H1 (cell line): ENCODE results near the gene CCDC110. TPM values are rescaled to one million over a fixed set of nuclear protein-coding genes. Genes with fewer than 3 reads are reported as not detected.

Experiments used
- CTCF ChIA-PET: fragments of 300-600 bp; sonication (Branson Sonifier 250); formaldehyde crosslinking; loops from one replicate; lab custom pipeline; 2021; ENCODE audit not compliant: partially characterized antibody; lab: Charles Lee
- POLR2A ChIA-PET: fragments of 300-600 bp; sonication (Branson Sonifier 250); formaldehyde crosslinking; loops from one replicate; lab custom pipeline; 2021; ENCODE audit warnings: inconsistent platforms; ENCODE audit not compliant: partially characterized antibody; lab: Charles Lee
- DNase-seq, 2 experiments: peaks; one replicate each; pipeline versions ENCODE4 v3.0.0 to v3.0.0-alpha.2; 2010 to 2022; ENCODE audit warnings: low spot score in 2 of 2, low read depth in 1 of 2, mixed read lengths in 1 of 2
- FAIRE-seq: peaks from 2 replicates; lab custom pipeline; 2011; peaks lifted over from hg19 to GRCh38; lab: Jason Lieb, UNC
- H2AFZ ChIP-seq: 2 replicates; pipeline ENCODE4 v1.8.1; 2012; ENCODE audit warnings: low read length, inconsistent platforms
- H2AK5ac ChIP-seq: 2 replicates; pipeline ENCODE4 v1.6.1; 2013; ENCODE audit warnings: low read depth, low read length
- H2BK120ac ChIP-seq: replicated peaks from 2 replicates; pipeline ENCODE3; 2013; ENCODE audit warnings: low read depth, low read length, inconsistent platforms
- H2BK12ac ChIP-seq: 2 replicates; pipeline ENCODE4 v1.6.1; 2013; ENCODE audit warnings: low read depth, low read length
- H2BK15ac ChIP-seq: 2 replicates; pipeline ENCODE4 v1.6.1; 2013; ENCODE audit warnings: low read length
- H2BK20ac ChIP-seq: 2 replicates; pipeline ENCODE4 v1.6.1; 2013; ENCODE audit warnings: low read length
- H2BK5ac ChIP-seq: 2 replicates; pipeline ENCODE4 v1.6.1; 2013; ENCODE audit warnings: low read depth, low read length
- H3K14ac ChIP-seq: 2 replicates; pipeline ENCODE4 v1.6.1; 2013; ENCODE audit warnings: inconsistent platforms; ENCODE audit not compliant: insufficient read length
- H3K18ac ChIP-seq: 2 replicates; pipeline ENCODE4 v1.6.1; 2013; ENCODE audit warnings: low read length; ENCODE audit errors: extremely low read depth
- H3K23ac ChIP-seq: 2 replicates; pipeline ENCODE4 v1.6.1; 2013; ENCODE audit warnings: inconsistent platforms; ENCODE audit not compliant: insufficient read length
- H3K23me2 ChIP-seq: 2 replicates; pipeline ENCODE4 v1.6.1; 2013; ENCODE audit warnings: low read depth, low read length
- H3K27ac ChIP-seq: 2 replicates; pipeline ENCODE4 v1.6.1; 2011; ENCODE audit warnings: low read depth, low read length, inconsistent platforms
- H3K27me3 ChIP-seq, 4 experiments: replicated peaks in 1 of 4; 1 replicate in 1 of 4; 2 replicates in 3 of 4; pipeline versions ENCODE4 v1.6.1 to v1.8.1; 2011 to 2013; ENCODE audit warnings: low read length in 3 of 4, mild to moderate bottlenecking in 3 of 4, inconsistent platforms in 2 of 4, mixed read lengths in 2 of 4, moderate library complexity in 1 of 4; ENCODE audit not compliant: control insufficient read depth in 3 of 4, insufficient read depth in 3 of 4; ENCODE audit errors: extremely low read depth in 1 of 4
- H3K36me3 ChIP-seq, 4 experiments: 2 replicates each; pipeline versions ENCODE4 v1.6.1 to v1.8.1; 2011 to 2013; ENCODE audit warnings: mild to moderate bottlenecking in 4 of 4, low read length in 3 of 4, moderate library complexity in 2 of 4, control low read depth in 1 of 4, inconsistent platforms in 1 of 4; ENCODE audit not compliant: insufficient read depth in 4 of 4, control insufficient read depth in 2 of 4
- H3K4ac ChIP-seq: replicated peaks from 2 replicates; pipeline ENCODE3; 2013; ENCODE audit warnings: low read length, low read depth, mixed read lengths, inconsistent platforms; ENCODE audit not compliant: insufficient read length
- H3K4me1 ChIP-seq, 4 experiments: replicated peaks in 1 of 4; 1 replicate in 1 of 4; 2 replicates in 3 of 4; pipeline versions ENCODE4 v1.6.1 to v1.8.1; 2011 to 2013; ENCODE audit warnings: low read length in 3 of 4, inconsistent platforms in 2 of 4, mixed read lengths in 1 of 4; ENCODE audit not compliant: insufficient read depth in 4 of 4, control insufficient read depth in 3 of 4
- H3K4me2 ChIP-seq, 2 experiments: 2 replicates each; pipeline versions ENCODE4 v1.6.1 to v1.8.1; 2011 to 2013; ENCODE audit warnings: low read depth in 2 of 2, low read length in 2 of 2, control low read depth in 1 of 2, inconsistent platforms in 1 of 2, mild to moderate bottlenecking in 1 of 2; ENCODE audit not compliant: insufficient read depth in 1 of 2
- H3K4me3 ChIP-seq, 4 experiments: fragments of 200-600, 300-600 bp in 1 of 4; sonication (generic), shearing (Covaris generic), sonication (Bioruptor Twin) in 1 of 4; 2 replicates each; pipeline versions ENCODE4 v1.5.1 to v1.8.1; 2011 to 2016; ENCODE audit warnings: low read length in 4 of 4, low read depth in 3 of 4, control low read depth in 2 of 4, inconsistent platforms in 2 of 4, mild to moderate bottlenecking in 2 of 4, mixed read lengths in 1 of 4, moderate library complexity in 1 of 4; ENCODE audit not compliant: insufficient read depth in 2 of 4; ENCODE audit errors: extremely low read depth in 1 of 4
- H3K56ac ChIP-seq: replicated peaks from 2 replicates; pipeline ENCODE3; 2013; ENCODE audit warnings: low read depth, mild to moderate bottlenecking, mixed read lengths, low read length, inconsistent platforms; ENCODE audit not compliant: insufficient read length
- H3K79me1 ChIP-seq: 2 replicates; pipeline ENCODE4 v1.6.1; 2013; ENCODE audit warnings: low read depth, low read length, control low read depth
- H3K79me2 ChIP-seq, 2 experiments: 2 replicates each; pipeline versions ENCODE4 v1.6.1 to v1.8.1; 2012 to 2013; ENCODE audit warnings: low read length in 2 of 2, mild to moderate bottlenecking in 2 of 2, inconsistent platforms in 1 of 2; ENCODE audit not compliant: insufficient read depth in 2 of 2, control insufficient read depth in 1 of 2
- H3K9ac ChIP-seq, 4 experiments: replicated peaks in 1 of 4; 1 replicate in 1 of 4; 2 replicates in 3 of 4; pipeline versions ENCODE4 v1.6.1 to v1.8.1; 2011 to 2013; ENCODE audit warnings: low read depth in 3 of 4, low read length in 3 of 4, control low read depth in 2 of 4, mild to moderate bottlenecking in 2 of 4, moderate library complexity in 2 of 4, inconsistent platforms in 1 of 4; ENCODE audit errors: extremely low read depth in 1 of 4
- H3K9me3 ChIP-seq, 2 experiments: 2 replicates each; pipeline versions ENCODE4 v1.6.1 to v1.8.1; 2012 to 2013; ENCODE audit warnings: mild to moderate bottlenecking in 2 of 2, moderate library complexity in 2 of 2, control low read depth in 1 of 2, inconsistent platforms in 1 of 2, low read depth in 1 of 2, low read length in 1 of 2, mixed read lengths in 1 of 2; ENCODE audit not compliant: insufficient read depth in 2 of 2
- H4K20me1 ChIP-seq, 2 experiments: replicated peaks in 1 of 2; 2 replicates each; pipeline versions ENCODE3 to v1.8.1; 2011 to 2013; ENCODE audit warnings: inconsistent platforms in 2 of 2, low read length in 2 of 2, mild to moderate bottlenecking in 1 of 2; ENCODE audit not compliant: insufficient read depth in 2 of 2, control insufficient read depth in 1 of 2
- H4K5ac ChIP-seq: 2 replicates; pipeline ENCODE4 v1.6.1; 2013; ENCODE audit warnings: low read length, low read depth, mixed read lengths, inconsistent platforms; ENCODE audit not compliant: insufficient read length
- H4K8ac ChIP-seq: 2 replicates; pipeline ENCODE4 v1.8.0; 2013; ENCODE audit warnings: mild to moderate bottlenecking, moderate library complexity, low read length, inconsistent platforms; ENCODE audit not compliant: insufficient read depth; ENCODE audit errors: extremely low read depth
- H4K91ac ChIP-seq: replicated peaks from 2 replicates; pipeline ENCODE3; 2013; ENCODE audit warnings: low read length, mixed read lengths, inconsistent platforms; ENCODE audit not compliant: insufficient read length
- BRCA1 ChIP-seq: IDR thresholded peaks from 2 replicates; pipeline ENCODE4 v1.6.1; 2012; ENCODE audit warnings: low read depth, low read length, improper control_type of control experiment
- CHD1 ChIP-seq: IDR thresholded peaks from 2 replicates; pipeline ENCODE4 v1.6.1; 2012; ENCODE audit warnings: low read depth, low read length, improper control_type of control experiment
- CHD2 ChIP-seq: IDR thresholded peaks from 2 replicates; pipeline ENCODE4 v1.6.1; 2012; ENCODE audit warnings: low read length, improper control_type of control experiment
- CREB1 ChIP-seq: IDR thresholded peaks from 2 replicates; pipeline ENCODE4 v1.6.1; 2012; ENCODE audit warnings: inconsistent platforms
- EP300 ChIP-seq, 2 experiments: IDR thresholded peaks; 1 replicate in 1 of 2; 2 replicates in 1 of 2; pipeline ENCODE4 v1.6.1; 2011 to 2012; ENCODE audit warnings: low read depth in 2 of 2, low read length in 2 of 2, mild to moderate bottlenecking in 2 of 2, borderline replicate concordance in 1 of 2, inconsistent platforms in 1 of 2, moderate library complexity in 1 of 2
- FOSL1 ChIP-seq: IDR thresholded peaks from 2 replicates; pipeline ENCODE4 v1.6.1; 2011; ENCODE audit warnings: mild to moderate bottlenecking, low read depth, low read length, moderate library complexity; ENCODE audit not compliant: insufficient read depth
- KDM5A ChIP-seq: fragments of 200-600 bp; IDR thresholded peaks from 2 replicates; pipeline ENCODE4 v1.7.1; 2012; ENCODE audit warnings: mild to moderate bottlenecking, low read length, inconsistent platforms, mixed read lengths
- MAFK ChIP-seq: IDR thresholded peaks from 2 replicates; pipeline ENCODE4 v1.6.1; 2012; ENCODE audit warnings: low read depth, mild to moderate bottlenecking, improper control_type of control experiment, low read length
- NANOG ChIP-seq: IDR thresholded peaks from 2 replicates; pipeline ENCODE4 v1.6.1; 2011; ENCODE audit warnings: low read length, low read depth, mild to moderate bottlenecking, inconsistent platforms; ENCODE audit not compliant: insufficient read depth, poor library complexity, severe bottlenecking
- NRF1 ChIP-seq: IDR thresholded peaks from 2 replicates; pipeline ENCODE4 v1.6.1; 2011; ENCODE audit warnings: mild to moderate bottlenecking, low read depth, low read length, improper control_type of control experiment
- PHF8 ChIP-seq: fragments of 200-600 bp; sonication (generic); conservative IDR thresholded peaks from 2 replicates; pipeline ENCODE4 v1.7.1; 2012; ENCODE audit warnings: low read depth, mild to moderate bottlenecking, inconsistent platforms, low read length, moderate library complexity
- RAD21 ChIP-seq, 2 experiments: IDR thresholded peaks in 1 of 2; conservative IDR thresholded peaks in 1 of 2; 2 replicates each; pipeline ENCODE4 v1.6.1; 2011; ENCODE audit warnings: low read depth in 2 of 2, low read length in 2 of 2, improper control_type of control experiment in 1 of 2, inconsistent platforms in 1 of 2, mild to moderate bottlenecking in 1 of 2, moderate library complexity in 1 of 2
- SIX5 ChIP-seq: IDR thresholded peaks from 2 replicates; pipeline ENCODE4 v1.6.1; 2011; ENCODE audit warnings: mild to moderate bottlenecking, low read depth, low read length
- SRF ChIP-seq: IDR thresholded peaks from 2 replicates; pipeline ENCODE4 v1.6.1; 2011; ENCODE audit warnings: mild to moderate bottlenecking, low read depth, low read length, moderate library complexity
- SUZ12 ChIP-seq: fragments of 200-600 bp; sonication (generic); IDR thresholded peaks from 2 replicates; pipeline ENCODE4 v1.6.1; 2012; ENCODE audit warnings: mild to moderate bottlenecking, inconsistent platforms, low read length, moderate library complexity, mixed read lengths
- YY1 ChIP-seq: IDR thresholded peaks from 2 replicates; pipeline ENCODE4 v1.6.1; 2011; ENCODE audit warnings: low read depth, mild to moderate bottlenecking, low read length
- polyA plus RNA-seq, 7 experiments: library from polyadenylated mRNA; depleted of rRNA in 3 of 7; stranded (reverse) in 5 of 7; unstranded in 2 of 7; fragments of >200 nt in 5 of 7; fragments of 200-250 nt in 2 of 7; gene quantifications; 1 replicate in 5 of 7; 2 replicates in 1 of 7; 4 replicates in 1 of 7; pipeline versions ENCODE4 v1.2.1 to v1.2.3, GENCODE V29; 2011 to 2013; ENCODE audit warnings: missing spikeins in 2 of 7, mixed read lengths in 2 of 7
- total RNA-seq: library from RNA; stranded (reverse); fragmentation: NEBNext Ultra II Directional; extraction: Animal tissue kit (Norgen Biotek cat#: 25700); gene quantifications from 2 replicates; pipeline ENCODE4 v1.2.1, GENCODE V29; 2021

CCDC110 gene
- total and polyA plus RNA-seq, 2 of the 8 experiments (the other 6 are each of a cell fraction or from before 2014, with no cell fraction given): 0.33 to 3.1 TPM

- no peaks in the 10 kb centered on the region for H3K23me2 ChIP-seq
- H3K36me3 ChIP-seq: peaks cover 0 to 29% (median 8%) of the 10 kb centered on the region in 4 experiments; a peak in 4 of 8 replicates
- H3K79me1 ChIP-seq: no peaks in the 10 kb centered on the region
- H3K79me2 ChIP-seq: no peaks in the 10 kb centered on the region
- H4K5ac ChIP-seq: no peak overlapping the region
- no peak overlapping the region for H3K4ac ChIP-seq
- H3K23ac ChIP-seq: no peak overlapping the region
- CTCF ChIA-PET: interaction anchor here (1.0 kb wide), 1 partner anchor 233 kb away, joined by 3 read pairs; no protein-coding TSS in a partner anchor
- no peaks in the 10 kb centered on the region for H3K4me1 ChIP-seq
- POLR2A ChIA-PET: interaction anchor here (0.6 kb wide), 1 partner anchor 8 kb away, joined by 3 read pairs; no protein-coding TSS in a partner anchor
- H2BK120ac ChIP-seq: no peak overlapping the region
- no peak overlapping the region for H2BK15ac ChIP-seq
- no peaks in the 10 kb centered on the region for H3K27me3 ChIP-seq
- H3K56ac ChIP-seq: no peak overlapping the region
- H3K14ac ChIP-seq: no peak overlapping the region
- DNase-seq (no peak), FAIRE-seq (no peak)
- H4K20me1 ChIP-seq: peaks cover 0 to 4% of the 10 kb centered on the region in 2 experiments
- H3K9ac ChIP-seq: no peak overlapping the region
- no peak overlapping the region for H2BK5ac ChIP-seq
- H4K8ac ChIP-seq: no peak overlapping the region
- no peak overlapping the region for H3K4me3 ChIP-seq
- H3K18ac ChIP-seq: no peak overlapping the region
- H2AFZ ChIP-seq: no peak overlapping the region
- no peak overlapping the region for H2AK5ac ChIP-seq
- no peaks in the 10 kb centered on the region for H3K9me3 ChIP-seq
- no peak overlapping the region for H2BK12ac ChIP-seq
- H4K91ac ChIP-seq: no peak overlapping the region
- H2BK20ac ChIP-seq: no peak overlapping the region
- no peak overlapping the region for H3K27ac ChIP-seq
- H3K4me2 ChIP-seq: no peak overlapping the region
- no peak for TF ChIP-seq CHD2
- no peak for TF ChIP-seq EP300 (IDR thresholded peaks at IDR 0.05; ENCODE audit: borderline replicate concordance in 1 of 2, low read depth in 2 of 2, low read length in 2 of 2)
- no peak for TF ChIP-seq MAFK
- TF ChIP-seq FOSL1: no peak
- no peak for TF ChIP-seq BRCA1
- no peak for TF ChIP-seq SRF
- TF ChIP-seq SIX5: no peak
- no peak for TF ChIP-seq KDM5A
- no peak for TF ChIP-seq CREB1
- TF ChIP-seq SUZ12: no peak
- no peak for TF ChIP-seq YY1
- TF ChIP-seq CHD1: no peak
- no peak for TF ChIP-seq PHF8
- no peak for TF ChIP-seq NRF1
- no peak for TF ChIP-seq RAD21 (IDR thresholded peaks at IDR 0.05 in 1 of 2, conservative IDR thresholded peaks at IDR 0.05 in 1 of 2; ENCODE audit: low read depth in 2 of 2, low read length in 2 of 2)
- no peak for TF ChIP-seq NANOG
Observed at GRCh38 chr4:185416955-185417354, 54.6 kb downstream of the CCDC110 start.
